Endodermal cell (in vitro differentiated cells): ENCODE measurements around the gene PTGES. TPM values are rescaled to one million over a fixed set of nuclear protein-coding genes. Genes with fewer than 3 reads are reported as not detected.

Experiments used
- DNase-seq: peaks from one replicate; pipeline ENCODE4 v3.0.0-alpha.2; 2017
- H3K27ac ChIP-seq: 2 replicates; pipeline ENCODE4 v1.5.1; 2013; ENCODE audit warnings: mild to moderate bottlenecking, low read depth, low read length, moderate library complexity
- H3K27me3 ChIP-seq: 2 replicates; pipeline ENCODE4 v1.6.1; 2013; ENCODE audit warnings: mild to moderate bottlenecking, low read length, moderate library complexity; ENCODE audit not compliant: insufficient read depth, control insufficient read depth, poor library complexity, severe bottlenecking
- H3K36me3 ChIP-seq: 2 replicates; pipeline ENCODE4 v1.7.0; 2013; ENCODE audit warnings: mild to moderate bottlenecking, low read length, moderate library complexity; ENCODE audit not compliant: control insufficient read depth, insufficient read depth
- H3K4me1 ChIP-seq: one replicate; pipeline ENCODE4 v1.7.0; 2013; ENCODE audit warnings: low read length; ENCODE audit not compliant: control insufficient read depth, insufficient read depth
- H3K4me3 ChIP-seq: 2 replicates; pipeline ENCODE4 v1.5.1; 2013; ENCODE audit warnings: mild to moderate bottlenecking, low read length, moderate library complexity
- H3K9ac ChIP-seq: 2 replicates; pipeline ENCODE4 v1.6.1; 2013; ENCODE audit warnings: mild to moderate bottlenecking, low read length, moderate library complexity; ENCODE audit not compliant: poor library complexity, severe bottlenecking; ENCODE audit errors: extremely low read depth
- H3K9me3 ChIP-seq: 2 replicates; pipeline ENCODE4 v1.6.1; 2013; ENCODE audit warnings: mild to moderate bottlenecking, low read length, moderate library complexity; ENCODE audit not compliant: control insufficient read depth
- H3K27ac Mint-ChIP-seq: 2 replicates; pipeline ENCODE4 v1.8.0; 2020; ENCODE audit warnings: mixed read lengths
- H3K27me3 Mint-ChIP-seq: 2 replicates; pipeline ENCODE4 v1.8.0; 2021; ENCODE audit warnings: mild to moderate bottlenecking, mixed read lengths; ENCODE audit not compliant: insufficient read depth
- H3K36me3 Mint-ChIP-seq: 2 replicates; pipeline ENCODE4 v1.8.0; 2020; ENCODE audit warnings: low read depth, mixed read lengths
- H3K4me1 Mint-ChIP-seq: 2 replicates; pipeline ENCODE4 v1.8.0; 2020; ENCODE audit warnings: mixed read lengths
- H3K4me3 Mint-ChIP-seq: 2 replicates; pipeline ENCODE4 v1.8.0; 2020; ENCODE audit warnings: mild to moderate bottlenecking, moderate library complexity, mixed read lengths
- H3K9me3 Mint-ChIP-seq: 2 replicates; pipeline ENCODE4 v1.8.0; 2020; ENCODE audit warnings: mild to moderate bottlenecking, mixed read lengths
- WGBS, 2 experiments: methylation state at CpG; one replicate each; pipeline versions ENCODE4 v1.1.5 to v1.1.7; 2013; ENCODE audit warnings: missing lambda C conversion rate in 2 of 2, mixed read lengths in 1 of 2; ENCODE audit not compliant: insufficient coverage in 1 of 2, insufficient read length in 1 of 2; 5-methylcytosine and 5-hydroxymethylcytosine counted together
- total RNA-seq, 2 donors: library from RNA; stranded (reverse); fragmentation: NEBNext Ultra II Directional in 1 of 2; extraction: Animal tissue kit (Norgen Biotek cat#: 25700) in 1 of 2; gene quantifications; 2 replicates in 1 of 2; 3 replicates in 1 of 2; pipeline ENCODE4 v1.2.1, GENCODE V29; 2021
- TF ChIP-seq, protein P1 (sequence below): fragments of 200-600 bp; sonication (generic); conservative IDR thresholded peaks from 2 replicates; pipeline ENCODE4 v1.5.0; 2021; ENCODE audit warnings: antibody characterized with exemption, mild to moderate bottlenecking

Gene PTGES
- total RNA-seq, 2 donors from 2014 or later: 0.29 to 0.62 TPM

DNA sequence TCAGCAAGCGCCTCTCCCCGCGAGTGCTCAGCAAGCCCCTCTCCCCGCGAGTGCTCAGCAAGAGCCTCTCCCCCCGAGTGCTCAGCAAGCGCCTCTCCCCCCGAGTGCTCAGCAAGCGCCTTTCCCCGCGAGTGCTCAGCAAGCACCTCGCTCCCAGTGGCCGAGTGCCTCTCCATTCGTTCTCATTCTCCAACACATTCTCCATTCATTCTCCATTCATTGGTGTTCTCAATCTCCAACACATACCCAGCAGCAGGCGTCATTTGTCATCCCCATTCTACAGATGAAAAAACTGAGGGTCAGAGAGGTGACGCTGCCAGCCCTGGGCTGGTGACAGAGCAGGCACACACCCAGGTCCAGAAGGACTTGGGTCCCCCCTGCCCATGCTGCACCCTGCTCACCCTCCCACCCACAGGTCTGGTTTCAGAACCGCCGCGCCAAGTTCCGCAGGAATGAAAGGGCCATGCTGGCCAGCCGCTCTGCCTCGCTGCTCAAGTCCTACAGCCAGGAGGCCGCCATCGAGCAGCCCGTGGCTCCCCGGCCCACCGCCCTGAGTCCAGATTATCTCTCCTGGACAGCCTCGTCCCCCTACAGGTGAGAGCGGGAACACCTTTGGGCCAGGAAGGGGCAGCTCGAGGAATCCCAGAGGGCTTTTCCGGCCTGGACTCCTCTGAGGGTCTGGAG, 32.5 kb downstream of the PTGES start:
- Histone ChIP-seq H3K9me3 (no peaks in the 10 kb centered on the region), H3K4me3 (no peak overlapping the region), H3K4me1 (no peaks in the 10 kb centered on the region), H3K9ac (no peak overlapping the region), H3K27me3 (no peaks in the 10 kb centered on the region), H3K27ac (no peak overlapping the region), H3K36me3 (no peaks in the 10 kb centered on the region)
- 86 to 89% methylated on average over 21 to 31 of the region's 31 CpGs for WGBS, 2 experiments
- Mint-ChIP-seq H3K4me3 (no peak overlapping the region), H3K27ac (no peak overlapping the region), H3K27me3 (peaks cover 4% of the 10 kb centered on the region), H3K36me3 (no peaks in the 10 kb centered on the region), H3K9me3 (no peaks in the 10 kb centered on the region), H3K4me1 (peaks cover 3% of the 10 kb centered on the region)
- TF ChIP-seq, protein P1, sequence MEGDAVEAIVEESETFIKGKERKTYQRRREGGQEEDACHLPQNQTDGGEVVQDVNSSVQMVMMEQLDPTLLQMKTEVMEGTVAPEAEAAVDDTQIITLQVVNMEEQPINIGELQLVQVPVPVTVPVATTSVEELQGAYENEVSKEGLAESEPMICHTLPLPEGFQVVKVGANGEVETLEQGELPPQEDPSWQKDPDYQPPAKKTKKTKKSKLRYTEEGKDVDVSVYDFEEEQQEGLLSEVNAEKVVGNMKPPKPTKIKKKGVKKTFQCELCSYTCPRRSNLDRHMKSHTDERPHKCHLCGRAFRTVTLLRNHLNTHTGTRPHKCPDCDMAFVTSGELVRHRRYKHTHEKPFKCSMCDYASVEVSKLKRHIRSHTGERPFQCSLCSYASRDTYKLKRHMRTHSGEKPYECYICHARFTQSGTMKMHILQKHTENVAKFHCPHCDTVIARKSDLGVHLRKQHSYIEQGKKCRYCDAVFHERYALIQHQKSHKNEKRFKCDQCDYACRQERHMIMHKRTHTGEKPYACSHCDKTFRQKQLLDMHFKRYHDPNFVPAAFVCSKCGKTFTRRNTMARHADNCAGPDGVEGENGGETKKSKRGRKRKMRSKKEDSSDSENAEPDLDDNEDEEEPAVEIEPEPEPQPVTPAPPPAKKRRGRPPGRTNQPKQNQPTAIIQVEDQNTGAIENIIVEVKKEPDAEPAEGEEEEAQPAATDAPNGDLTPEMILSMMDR: peak; percentile 85
- peak; percentile 91 for DNase-seq

DNA sequence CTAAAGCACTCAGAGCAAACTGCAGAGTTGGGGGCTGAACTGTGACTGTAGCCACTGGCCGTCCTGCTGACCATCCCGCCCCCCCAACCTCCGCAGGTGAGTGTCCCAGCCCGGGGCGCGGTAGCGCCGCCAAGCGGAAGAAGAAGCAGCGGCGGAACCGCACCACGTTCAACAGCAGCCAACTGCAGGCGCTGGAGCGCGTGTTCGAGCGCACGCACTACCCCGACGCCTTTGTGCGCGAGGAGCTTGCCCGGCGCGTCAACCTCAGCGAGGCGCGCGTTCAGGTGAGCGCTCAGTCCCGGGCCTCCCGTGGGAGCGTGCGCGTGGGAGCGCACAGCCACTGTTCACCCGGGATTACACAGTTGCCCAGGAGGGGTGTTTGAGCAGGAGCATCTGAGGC, 33.7 kb downstream of the PTGES start:
- H3K27ac Mint-ChIP-seq: no peak overlapping the region
- Histone ChIP-seq H3K4me3 (no peak overlapping the region), H3K4me1 (no peaks in the 10 kb centered on the region), H3K36me3 (no peaks in the 10 kb centered on the region), H3K9me3 (no peaks in the 10 kb centered on the region), H3K9ac (no peak overlapping the region), H3K27me3 (no peaks in the 10 kb centered on the region), H3K27ac (no peak overlapping the region)
- peaks cover 4% of the 10 kb centered on the region for H3K27me3 Mint-ChIP-seq
- WGBS, 2 experiments: 93% methylated on average over 24 to 38 of the region's 38 CpGs
- peaks cover 3% of the 10 kb centered on the region for H3K4me1 Mint-ChIP-seq
- H3K9me3 Mint-ChIP-seq: no peaks in the 10 kb centered on the region
- H3K36me3 Mint-ChIP-seq: no peaks in the 10 kb centered on the region
- DNase-seq: peak; percentile 83
- no peak overlapping the region for H3K4me3 Mint-ChIP-seq
- TF ChIP-seq, protein P1: peak; percentile 60

DNA sequence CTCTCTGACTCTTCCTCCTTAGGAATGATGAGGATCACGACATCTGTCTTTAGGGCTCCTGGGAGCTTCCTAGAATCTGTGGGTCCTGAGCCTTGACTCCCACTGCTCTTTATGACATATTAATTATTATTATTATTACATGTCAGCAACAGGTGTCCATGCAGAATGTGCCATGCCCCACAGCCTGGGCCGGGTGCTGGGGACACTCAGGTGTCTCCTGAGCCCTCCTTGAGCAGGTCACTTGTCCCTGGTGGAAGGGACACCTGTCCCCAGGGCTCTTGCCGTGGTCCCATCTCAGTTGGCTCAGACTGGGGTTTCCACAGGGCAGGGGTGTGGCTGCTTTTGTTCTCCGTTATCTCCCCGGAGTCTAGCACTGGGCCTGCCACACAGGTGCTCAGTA, 34.2 kb downstream of the PTGES start:
- no peaks in the 10 kb centered on the region for H3K36me3 ChIP-seq
- no peaks in the 10 kb centered on the region for H3K36me3 Mint-ChIP-seq
- H3K4me3 Mint-ChIP-seq: no peak overlapping the region
- H3K27ac ChIP-seq: no peak overlapping the region
- TF ChIP-seq, protein P1: no peak
- no peaks in the 10 kb centered on the region for H3K9me3 Mint-ChIP-seq
- DNase-seq: no peak
- H3K27me3 ChIP-seq: no peaks in the 10 kb centered on the region
- 80 to 90% methylated on average over 2 to 5 of the region's 5 CpGs for WGBS, 2 experiments
- H3K27me3 Mint-ChIP-seq: peaks cover 4% of the 10 kb centered on the region
- H3K27ac Mint-ChIP-seq: no peak overlapping the region
- H3K9me3 ChIP-seq: no peaks in the 10 kb centered on the region
- no peak overlapping the region for H3K4me3 ChIP-seq
- H3K4me1 Mint-ChIP-seq: peaks cover 3% of the 10 kb centered on the region
- no peaks in the 10 kb centered on the region for H3K4me1 ChIP-seq
- H3K9ac ChIP-seq: no peak overlapping the region
